ENCODE data around the gene FETUB.
"Not testable (repeated sequence)": the region's sequence is repeated elsewhere in the genome, so short reads cannot be mapped to it uniquely, and the experiment has no call there.

The FETUB gene

DNA sequence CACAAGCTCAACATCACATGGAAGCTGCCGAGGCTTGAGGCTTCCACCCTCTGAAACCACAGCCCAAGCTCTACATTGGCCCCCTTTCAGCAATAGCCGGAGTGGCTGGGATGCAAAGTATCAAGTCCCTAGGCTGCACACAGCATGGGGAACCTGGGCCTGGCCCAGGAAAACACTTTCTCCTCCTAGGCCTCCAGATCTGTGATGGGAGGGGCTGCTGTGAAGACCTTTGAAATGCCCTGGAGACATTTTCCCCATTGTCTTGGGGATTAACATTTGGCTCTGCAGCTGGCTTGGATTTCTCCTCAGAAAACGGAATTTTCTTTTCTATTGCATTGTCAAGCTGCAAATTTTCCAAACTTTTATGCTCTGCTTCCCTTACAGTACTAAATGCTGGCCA is 43.8 kb downstream of the FETUB start:
- DNase-seq = no peak

DNA sequence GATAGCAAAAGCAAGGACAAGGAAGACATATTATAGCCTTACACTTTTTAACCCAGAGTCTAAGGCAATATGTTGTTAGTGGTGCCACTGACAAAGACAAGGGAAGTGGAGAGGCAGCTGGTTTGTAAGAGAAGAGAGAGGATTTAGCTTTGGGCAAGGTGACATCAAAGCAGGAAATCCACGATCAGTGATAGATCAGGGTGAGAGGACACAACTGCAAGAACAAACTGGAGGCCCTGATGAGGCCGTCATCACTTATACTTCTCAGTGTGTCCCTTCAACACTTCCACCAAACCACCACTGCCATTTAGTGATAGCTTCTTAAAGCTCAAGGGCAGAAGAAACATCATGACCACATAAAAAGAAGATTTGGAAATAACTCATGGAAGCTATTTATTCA is 46.3 kb downstream of the FETUB start:
- DNase-seq = not testable (repeated sequence)

DNA sequence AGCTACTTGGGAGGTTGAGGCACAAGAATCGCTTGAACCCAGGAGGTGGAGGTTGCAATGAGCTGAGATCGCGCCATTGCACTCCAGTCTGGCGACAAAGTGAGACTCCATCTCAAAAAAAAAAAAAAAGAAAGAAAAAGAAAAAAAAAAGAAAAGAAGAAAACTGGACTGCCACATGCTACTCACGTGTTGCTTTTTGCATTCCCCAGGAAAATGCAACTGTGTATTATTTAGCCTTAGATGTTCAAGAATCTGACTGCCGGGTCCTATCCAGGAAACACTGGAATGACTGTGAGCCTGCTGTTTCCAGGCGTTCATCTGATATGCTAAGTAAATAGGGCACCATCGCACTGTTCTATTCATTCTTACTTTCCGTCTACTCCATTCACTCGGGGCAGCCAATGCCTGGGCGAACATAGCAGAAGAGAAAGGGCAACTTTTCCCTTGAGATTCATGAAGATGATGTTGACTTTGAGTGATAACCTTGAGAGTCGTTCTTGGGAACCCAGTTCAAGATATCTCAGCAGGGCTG is 47.0 kb downstream of the FETUB start:
- no peak for DNase-seq

DNA sequence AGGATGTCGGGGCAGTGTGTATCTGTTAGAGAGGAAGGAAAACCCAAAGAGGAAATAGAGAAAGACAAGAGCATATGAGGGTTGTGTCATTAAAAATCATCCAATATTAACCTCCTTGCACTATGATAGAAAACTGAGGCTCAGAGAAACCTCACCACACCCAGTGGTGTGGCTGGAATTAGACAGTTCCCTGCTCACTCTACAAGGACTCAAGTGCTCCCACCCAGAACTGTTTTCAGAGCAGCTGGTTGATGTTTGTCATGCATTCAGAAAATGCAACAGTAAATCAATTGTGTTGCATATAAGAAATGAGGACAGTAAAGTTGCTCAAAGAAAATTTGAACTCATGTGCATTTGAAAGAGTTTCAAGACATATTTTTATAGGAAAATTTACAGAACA is 50.1 kb downstream of the FETUB start:
- not testable (repeated sequence) for DNase-seq

DNA sequence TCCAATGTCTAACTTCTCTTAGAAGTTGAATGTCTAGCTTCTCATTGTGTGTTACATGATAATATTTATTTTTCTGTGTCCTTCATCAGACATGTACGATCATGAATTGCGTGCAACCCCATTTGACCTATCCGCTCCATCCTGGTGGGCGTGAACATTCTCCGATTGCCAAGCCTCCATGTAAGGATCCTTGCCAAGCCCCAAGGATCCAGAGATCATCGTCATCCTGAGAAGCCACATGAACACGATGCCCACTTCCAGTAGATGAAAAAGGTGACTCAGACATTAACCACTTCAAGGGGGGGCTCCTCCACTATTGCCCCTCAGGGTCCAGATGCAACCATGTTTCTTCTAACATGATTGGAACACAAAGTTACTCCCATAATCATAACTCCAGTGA is 51.5 kb downstream of the FETUB start:
- no peak for DNase-seq

DNA sequence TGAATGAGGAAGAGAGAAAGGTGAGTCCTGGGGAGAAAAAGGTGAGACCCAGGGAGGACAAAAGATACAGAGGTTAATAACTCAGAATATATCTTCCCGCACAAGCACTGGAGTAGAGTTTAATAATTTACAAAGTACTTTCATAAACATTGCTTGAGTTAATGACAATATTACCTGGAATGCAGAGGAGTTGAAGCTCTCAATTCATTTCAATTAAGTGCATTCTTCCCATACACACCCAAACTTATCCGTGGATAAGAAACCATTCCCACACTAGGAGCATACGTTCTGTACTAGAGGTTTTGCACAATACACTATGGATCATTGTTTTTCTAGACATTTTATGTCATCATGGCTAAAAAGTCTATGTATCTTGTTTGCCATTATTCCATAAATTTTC is 53.6 kb downstream of the FETUB start:
- no peak for DNase-seq

DNA sequence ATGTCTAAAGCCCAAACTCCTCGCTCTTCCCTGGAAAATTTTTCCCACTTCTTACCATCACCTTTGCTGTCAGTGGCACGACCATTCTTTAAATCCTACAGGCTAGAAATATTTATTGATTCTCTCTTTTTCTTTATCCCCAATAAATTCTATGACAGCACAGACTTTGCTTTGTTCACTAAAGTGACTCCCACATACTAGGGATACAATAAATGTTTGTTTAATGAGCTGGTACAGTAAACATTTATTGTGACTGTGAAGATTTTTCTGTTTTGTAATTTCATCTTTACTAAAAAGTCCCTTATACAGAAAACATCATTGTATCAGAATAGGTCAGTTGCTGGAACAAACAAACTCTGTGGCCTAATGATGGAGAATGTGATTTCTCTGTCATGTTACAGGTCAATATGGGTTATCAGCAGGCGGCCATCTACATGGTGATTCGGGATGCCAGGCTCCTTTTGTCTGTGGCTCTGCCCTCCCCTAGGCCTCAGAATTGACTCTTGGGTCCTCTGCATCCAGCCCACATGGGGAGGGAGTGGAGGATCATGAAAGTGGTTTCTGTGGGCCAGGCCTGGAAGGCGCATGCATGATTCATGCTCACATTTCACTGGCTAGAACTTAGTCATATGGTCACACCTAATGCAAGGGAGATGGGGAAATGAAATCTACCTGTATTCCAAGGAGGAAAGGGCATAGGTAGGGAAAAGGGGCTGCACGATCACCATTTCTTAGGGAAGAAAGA is 54.3 kb downstream of the FETUB start:
- DNase-seq = no peak

DNA sequence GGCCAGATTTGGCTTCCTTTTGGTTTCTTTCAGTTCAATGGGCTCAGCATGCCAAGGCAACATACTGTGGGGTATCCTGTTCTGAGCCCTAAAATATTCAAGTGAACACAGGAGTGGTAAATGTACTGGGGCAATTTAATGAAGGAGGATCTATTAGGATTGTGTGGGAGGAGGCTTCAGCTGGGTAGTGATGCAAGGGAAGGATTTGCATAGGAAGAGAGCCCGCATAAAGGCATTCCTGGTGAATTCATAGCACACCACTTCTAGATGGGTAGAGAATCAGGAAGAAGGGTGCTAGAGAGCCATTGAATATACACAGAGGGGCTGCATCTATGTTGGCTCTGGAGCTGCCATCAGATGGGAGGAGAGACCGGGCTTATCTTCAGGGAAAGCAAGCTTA is 56.3 kb downstream of the FETUB start:
- no peak for DNase-seq

DNA sequence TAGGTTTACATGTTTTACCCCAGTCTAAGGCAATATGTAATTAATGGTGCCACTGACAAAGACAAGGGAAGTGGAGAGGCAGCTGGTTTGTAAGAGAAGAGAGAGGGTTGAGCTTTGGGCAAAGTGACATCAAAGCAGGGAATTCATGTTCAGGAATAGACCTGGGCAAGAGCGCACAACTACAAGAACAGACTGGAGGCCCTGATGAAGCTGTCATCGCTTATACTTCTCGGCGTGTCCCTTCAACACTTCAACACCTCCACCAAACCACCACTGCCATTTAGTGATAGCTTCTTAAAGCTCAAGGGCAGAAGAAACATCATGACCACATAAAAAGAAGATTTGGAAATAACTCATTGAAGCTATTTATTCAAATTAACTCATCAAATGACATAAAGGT is 57.3 kb downstream of the FETUB start:
- no peak for DNase-seq

DNA sequence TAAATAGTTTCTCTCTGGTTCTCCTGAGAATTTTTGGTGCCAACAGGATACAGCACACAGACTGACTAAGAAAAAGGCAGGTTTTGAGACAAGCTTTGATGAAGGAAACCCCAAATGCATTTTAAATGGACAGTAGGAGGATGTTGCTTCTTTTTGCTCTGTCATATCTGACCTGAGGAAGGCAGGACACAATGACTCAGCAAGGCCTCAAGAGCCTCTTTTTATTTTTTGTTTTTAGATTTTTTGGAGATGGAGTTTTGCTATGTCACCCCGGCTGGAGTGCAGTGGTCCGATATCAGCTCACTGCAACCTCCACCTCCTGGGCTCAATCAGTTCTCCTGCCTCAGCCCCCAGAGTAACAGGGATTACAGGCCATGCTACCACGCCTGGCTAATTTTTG is 60.1 kb downstream of the FETUB start:
- no peak for DNase-seq

DNA sequence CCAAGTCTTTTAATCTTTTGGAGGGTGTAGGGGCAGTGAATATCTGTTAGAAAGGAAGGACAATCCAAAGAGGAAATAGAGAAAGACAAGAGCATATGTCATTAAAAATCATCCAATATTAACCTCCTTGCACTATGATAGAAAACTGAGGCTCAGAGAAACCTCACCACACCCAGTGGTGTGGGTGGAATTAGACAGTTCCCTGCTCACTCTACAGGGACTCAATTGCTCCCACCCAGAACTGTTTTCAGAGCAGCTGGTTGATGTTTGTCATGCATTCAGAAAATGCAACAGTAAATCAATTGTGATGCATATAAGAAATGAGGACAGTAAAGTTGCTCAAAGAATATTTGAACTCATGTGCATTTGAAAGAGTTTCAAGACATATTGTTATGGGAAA is 62.3 kb downstream of the FETUB start:
- not testable (repeated sequence) for DNase-seq
